GM12892 (cell line): ENCODE measurements around the gene SNX24.

Experiments used
- POLR2A ChIP-seq: IDR thresholded peaks from 2 replicates; pipeline ENCODE4 v1.6.1; 2011; ENCODE audit warnings: low read depth, low read length, control low read depth
- POLR2AphosphoS5 ChIP-seq: IDR thresholded peaks from 2 replicates; pipeline ENCODE4 v1.6.1; 2011; ENCODE audit warnings: low read depth, low read length, control low read depth

DNA sequence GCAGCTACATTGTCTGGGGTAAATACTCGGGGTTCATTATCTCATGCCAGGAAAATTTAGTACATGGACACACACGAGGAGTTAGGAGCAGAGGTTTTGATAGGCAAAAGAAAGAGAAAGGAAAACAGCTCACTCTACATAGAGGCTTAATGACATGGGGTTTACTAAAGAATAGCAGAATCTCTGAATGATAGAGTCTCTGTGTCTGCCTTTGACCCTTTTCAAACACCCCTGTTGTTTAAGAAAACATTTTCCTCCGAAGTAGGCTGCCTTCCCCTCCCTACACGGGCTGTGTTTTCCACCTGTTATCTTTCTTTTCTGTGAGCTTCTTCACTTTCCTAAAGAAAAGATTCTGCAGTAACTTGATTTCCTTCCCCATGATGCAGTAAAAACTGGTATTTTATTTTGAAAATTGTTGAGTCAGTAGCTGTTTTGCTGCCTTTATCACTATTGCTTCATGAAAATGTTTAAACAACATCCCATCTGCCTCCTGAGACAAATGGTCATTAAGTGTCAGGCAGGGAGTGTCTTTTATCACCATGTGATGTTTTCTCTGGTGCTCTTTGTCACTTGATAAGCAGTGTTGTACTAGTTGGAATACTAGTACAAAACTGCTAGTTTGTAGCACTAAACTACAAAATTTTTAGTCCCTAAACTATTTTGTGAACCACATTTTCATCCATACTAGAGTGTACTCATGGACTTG is 114.5 kb downstream of the SNX24 start:
- TF ChIP-seq POLR2A: no peak
- TF ChIP-seq POLR2AphosphoS5: no peak
